GM23248 (cell line): ENCODE data around the gene CENPP.

Source experiments
- EZH2 ChIP-seq: fragments of 200-600 bp; sonication (generic); IDR thresholded peaks from 2 replicates; pipeline ENCODE4 v1.6.1; 2018; ENCODE audit warnings: antibody characterized with exemption, mild to moderate bottlenecking; ENCODE audit not compliant: insufficient read depth, poor library complexity, severe bottlenecking
- EZH2phosphoT487 ChIP-seq: fragments of 200-600 bp; sonication (generic); IDR thresholded peaks from 2 replicates; pipeline ENCODE4 v1.6.1; 2018; ENCODE audit warnings: antibody characterized with exemption, moderate library complexity, mild to moderate bottlenecking, low read depth; ENCODE audit not compliant: insufficient read depth

DNA sequence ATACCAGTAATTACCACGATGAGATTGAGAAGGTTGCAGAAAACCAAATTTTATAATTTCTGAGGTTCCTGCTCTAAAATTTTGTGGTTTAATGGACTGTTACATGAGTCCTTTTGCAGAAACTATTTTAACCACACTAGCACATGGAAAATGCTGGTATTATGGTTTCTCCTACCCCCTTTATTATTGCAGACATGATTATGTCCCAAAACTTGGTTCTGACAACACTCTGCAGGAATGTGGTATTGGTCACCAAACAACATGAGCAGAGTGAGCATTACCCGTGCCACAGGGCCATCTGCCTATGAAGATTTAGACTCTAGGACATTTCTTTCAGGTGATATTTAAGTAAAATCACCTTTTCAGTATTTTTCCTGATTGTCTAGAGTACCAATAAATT is 212.8 kb downstream of the CENPP start:
- TF ChIP-seq EZH2 (no peak), EZH2phosphoT487 (no peak)
